Activated CD4-positive, CD25-positive, alpha-beta regulatory T cell treated with anti-CD3 and anti-CD28 coated beads, Interleukin-2, amount 50 U/mL, for 24 hours (primary cell): ENCODE results near the gene ULK1.
"Not testable (repeated sequence)": the region's sequence is repeated elsewhere in the genome, so short reads cannot be mapped to it uniquely, and the experiment has no call there.

ENCODE experiments used
- ATAC-seq, 2 donors: fragments of 150-1000 bp; cut with Tn5 transposase; one replicate each; pipeline ENCODE4 v1.10.0; 2021; ENCODE audit warnings: mild to moderate bottlenecking in 1 of 2, moderate library complexity in 1 of 2

ULK1 gene

DNA sequence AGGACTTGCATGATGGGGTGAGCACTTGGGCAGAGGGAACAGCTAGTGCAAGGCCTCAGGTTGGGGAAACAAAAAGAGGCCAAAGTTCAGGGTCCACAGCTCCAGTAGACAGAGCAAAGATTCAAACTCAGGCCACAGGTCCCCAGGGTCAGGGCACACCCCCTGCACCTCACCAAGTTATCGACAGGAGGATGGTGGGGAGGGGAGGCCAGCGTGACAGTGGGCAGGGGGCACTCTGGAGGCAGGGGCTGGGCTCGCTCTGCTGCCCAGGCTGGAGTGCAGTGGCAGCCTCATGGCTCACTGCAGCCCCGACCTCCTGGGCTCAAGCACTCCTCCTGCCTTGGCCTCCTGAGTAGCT lies 32.4 kb upstream of the ULK1 start:
- no peak for ATAC-seq

- ATAC-seq: no peak
Measured at GRCh38 chr12:131862600-131862993, 31.8 kb upstream of the ULK1 start.

- ATAC-seq: no peak
Measured at GRCh38 chr12:131862994-131863710, 31.3 kb upstream of the ULK1 start.

- ATAC-seq: no peak
Measured at GRCh38 chr12:131863711-131864396, 30.6 kb upstream of the ULK1 start.

GRCh38 chr12:131864469-131864868 lies 30.0 kb upstream of the ULK1 start:
- no peak for ATAC-seq

- ATAC-seq: no peak
Measured at GRCh38 chr12:131865180-131865875, 29.1 kb upstream of the ULK1 start.

DNA sequence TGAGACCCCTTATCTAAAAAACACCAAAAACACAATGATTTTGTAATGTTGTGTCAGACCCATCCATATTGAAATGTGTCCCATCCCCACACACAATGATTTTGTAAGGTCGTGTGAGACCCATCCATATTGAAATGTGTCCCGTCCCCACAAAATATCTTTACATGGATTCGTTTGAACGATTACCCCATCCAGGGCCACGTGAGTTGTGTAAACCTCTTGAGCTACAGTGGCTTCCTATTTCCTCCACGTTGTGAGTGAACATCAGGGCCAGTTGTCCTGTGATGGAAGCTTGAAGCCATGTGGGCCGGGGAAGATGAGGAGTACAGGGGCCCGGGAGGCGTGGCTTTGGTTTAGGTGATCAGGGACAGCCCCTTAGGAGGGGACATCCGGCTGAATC lies 27.0 kb upstream of the ULK1 start:
- no peak for ATAC-seq

DNA sequence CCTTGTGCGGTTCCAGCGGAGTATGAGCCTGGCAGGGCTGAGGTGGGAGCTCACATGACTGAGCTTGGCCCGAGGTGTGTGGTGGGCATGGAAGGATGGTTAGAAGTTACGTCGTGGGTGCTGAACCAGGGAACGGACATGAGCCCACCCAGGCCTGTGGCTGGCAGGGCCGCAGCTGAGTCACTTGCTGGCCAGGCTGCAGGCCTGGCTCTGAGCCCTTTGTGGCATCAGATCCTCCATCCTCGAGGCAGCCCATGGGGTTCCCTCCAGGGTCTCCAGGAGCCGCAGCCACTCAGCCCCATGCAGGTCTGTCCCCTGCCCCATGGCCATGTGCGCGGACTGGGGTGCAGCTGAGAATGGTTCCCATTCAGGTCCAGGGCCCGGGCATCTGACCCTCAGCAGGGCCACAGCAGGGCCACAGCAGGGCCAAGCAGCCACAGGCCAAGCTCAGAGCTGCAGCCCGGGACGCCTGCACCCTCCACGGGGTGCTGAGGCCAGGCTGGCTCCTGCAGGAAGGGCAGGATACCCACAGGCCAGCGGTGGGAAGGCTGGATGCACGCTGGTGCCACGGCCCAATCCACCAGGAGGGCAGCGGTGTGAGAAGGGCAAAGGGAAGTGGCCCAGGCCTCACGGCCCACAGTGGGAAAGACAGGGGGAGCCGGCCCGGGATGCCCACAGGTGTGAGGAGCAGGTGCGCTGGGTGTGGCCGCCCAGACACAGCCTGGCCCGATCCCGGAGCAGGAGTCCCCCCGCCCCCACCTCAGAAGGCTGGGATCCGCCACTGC lies 26.3 kb upstream of the ULK1 start:
- ATAC-seq: no peak

DNA sequence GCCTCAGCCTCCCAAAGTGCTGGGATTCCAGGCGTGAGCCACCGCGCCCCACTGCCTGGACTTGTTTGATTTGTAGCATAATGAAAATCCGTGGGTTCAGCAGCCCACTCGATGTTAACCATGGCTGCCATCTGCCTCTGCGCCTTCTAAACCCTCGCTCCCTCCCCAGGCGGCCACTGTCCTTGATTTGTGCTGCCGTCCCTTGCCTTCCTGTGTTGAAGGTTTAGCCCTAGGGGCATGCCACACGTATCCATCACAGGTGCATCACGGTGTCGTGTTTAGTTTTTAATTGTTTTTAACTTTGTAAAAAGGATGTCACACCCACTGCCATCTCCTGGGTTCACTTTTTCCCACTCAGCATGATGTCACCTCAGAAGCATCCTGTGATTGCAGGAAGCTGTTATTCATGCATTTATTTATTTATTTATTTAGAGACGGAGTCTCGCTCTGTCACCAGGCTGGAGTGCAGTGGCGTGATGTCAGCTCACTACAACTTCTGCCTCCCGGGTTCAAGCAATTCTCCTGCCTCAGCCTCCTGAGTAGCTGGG lies 24.5 kb upstream of the ULK1 start:
- ATAC-seq: no peak

- no peak for ATAC-seq
Measured at GRCh38 chr12:131871677-131872076, 22.7 kb upstream of the ULK1 start.

DNA sequence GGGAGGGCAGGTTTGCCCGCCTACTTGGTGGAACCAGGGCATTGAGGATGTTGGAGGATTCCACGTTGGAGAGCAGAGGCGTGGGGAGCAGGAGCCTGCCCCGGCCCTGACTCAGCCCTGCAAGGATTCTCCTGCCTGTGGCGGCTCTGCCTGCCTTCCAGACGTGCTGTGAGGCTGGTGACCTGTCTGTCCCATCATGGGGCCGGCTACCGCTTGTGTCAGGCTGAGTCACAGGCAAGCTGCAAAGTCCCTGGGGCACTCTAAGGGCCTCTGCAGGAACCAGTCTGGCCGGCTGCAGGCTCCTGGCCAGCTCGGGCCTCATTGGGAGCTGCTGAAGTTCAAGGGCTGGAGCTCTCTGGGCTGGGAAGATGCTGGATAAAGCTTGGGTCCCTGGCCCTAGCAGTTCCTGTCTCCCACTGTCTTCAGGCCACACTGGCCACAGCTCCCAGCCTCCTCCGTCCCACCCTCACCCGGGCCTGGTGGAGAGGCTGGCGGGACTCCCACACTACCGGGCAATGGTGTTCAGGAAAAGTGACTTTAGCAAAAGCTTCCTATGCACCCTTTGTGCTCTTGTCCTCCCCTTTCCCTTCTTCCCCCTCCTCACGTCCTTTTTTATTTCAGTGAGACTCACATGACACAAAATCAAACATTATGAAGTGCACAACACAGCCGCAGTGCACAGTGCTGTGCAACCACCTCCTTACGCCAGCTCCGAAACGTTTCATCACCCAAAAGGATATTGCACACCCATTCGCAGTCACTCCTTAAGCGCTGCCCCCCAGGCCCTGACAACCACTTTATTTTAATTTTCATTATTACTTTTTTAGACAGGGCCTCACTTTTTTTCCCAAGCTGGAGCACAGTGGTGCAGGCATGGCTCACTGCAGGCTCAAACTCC lies 22.0 kb upstream of the ULK1 start:
- ATAC-seq: no peak

- no peak for ATAC-seq
Measured at GRCh38 chr12:131873293-131873692, 21.1 kb upstream of the ULK1 start.

GRCh38 chr12:131874972-131875371 lies 19.4 kb upstream of the ULK1 start:
- not testable (repeated sequence) for ATAC-seq

DNA sequence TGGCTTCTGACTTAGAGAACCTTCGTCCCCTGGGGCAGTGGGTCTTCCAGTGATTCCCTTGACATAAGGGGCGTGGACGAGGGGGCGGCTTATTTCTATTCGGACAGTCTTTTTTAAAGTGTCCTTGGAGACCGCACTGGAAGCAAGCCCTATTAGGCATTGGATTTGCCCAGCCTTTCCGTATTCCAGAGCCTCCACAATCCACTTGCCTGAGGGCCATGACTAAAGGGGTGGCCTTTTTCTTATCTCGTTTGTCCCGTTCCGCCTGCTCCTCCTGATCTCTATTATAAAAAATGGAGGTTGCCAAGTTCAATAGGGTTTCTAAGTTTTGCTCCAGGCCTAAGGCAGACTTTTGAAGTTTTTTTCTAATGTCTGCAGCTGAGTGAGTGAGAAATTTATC lies 17.2 kb upstream of the ULK1 start:
- ATAC-seq: not testable (repeated sequence)

DNA sequence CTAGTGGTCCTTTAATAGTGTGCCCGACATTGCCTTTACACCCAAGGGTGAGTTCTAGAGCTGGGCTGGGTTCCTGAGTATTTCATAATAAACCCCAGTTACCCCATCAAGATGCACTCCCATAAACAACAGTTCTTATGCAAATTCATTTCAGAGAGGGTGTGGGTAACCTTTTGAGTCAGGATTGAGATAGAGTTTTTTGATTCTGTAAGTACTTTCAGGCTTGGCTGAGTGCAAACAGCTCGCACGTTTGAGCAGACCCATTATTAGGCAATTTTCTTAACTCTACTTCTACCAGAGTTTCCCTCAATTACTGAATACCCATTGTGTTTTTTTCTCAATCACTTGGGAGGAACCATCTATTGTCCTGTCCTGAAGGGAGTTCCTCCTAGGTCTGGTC lies 16.0 kb upstream of the ULK1 start:
- ATAC-seq: not testable (repeated sequence)

GRCh38 chr12:131882804-131883520 lies 11.5 kb upstream of the ULK1 start:
- ATAC-seq: no peak

GRCh38 chr12:131883521-131883900 lies 10.9 kb upstream of the ULK1 start:
- ATAC-seq: no peak

- not testable (repeated sequence) for ATAC-seq
Measured at GRCh38 chr12:131885076-131885475, 9.3 kb upstream of the ULK1 start.

- no peak for ATAC-seq
Measured at GRCh38 chr12:131885543-131886057, 8.8 kb upstream of the ULK1 start.

- not testable (repeated sequence) for ATAC-seq
Measured at GRCh38 chr12:131891722-131892121, 2.7 kb upstream of the ULK1 start.
